PC-9 (cell line): ENCODE results near the gene MRPS18B. TPM values are rescaled to one million over a fixed set of nuclear protein-coding genes. Genes with fewer than 3 reads are reported as not detected.

Experiments used
- BruUV-seq: library from RNA; stranded (reverse); fragments of 400-500 nt; replicated peaks from 2 replicates; lab custom pipeline; 2021; lab: Mats Ljungman, UMichigan
- CTCF ChIA-PET: fragments of 300-600 bp; sonication (Branson Sonifier 250); formaldehyde crosslinking; loops from one replicate; lab custom pipeline; 2022; ENCODE audit warnings: antibody characterized with exemption; lab: Charles Lee
- POLR2A ChIA-PET: fragments of 300-600 bp; sonication (Branson Sonifier 250); formaldehyde crosslinking; loops from one replicate; lab custom pipeline; 2022; ENCODE audit warnings: antibody characterized with exemption; ENCODE audit not compliant: unreplicated experiment; lab: Charles Lee
- DNase-seq, 2 experiments: peaks; one replicate each; pipeline versions ENCODE4 v3.0.0 to v3.0.0-alpha.2; 2015 to 2022; ENCODE audit warnings: mixed read lengths in 1 of 2
- H2AFZ ChIP-seq: fragments of 200-600 bp; sonication (generic); 2 replicates; pipeline ENCODE4 v1.8.1; 2017; ENCODE audit warnings: antibody characterized with exemption
- H3F3A ChIP-seq: fragments of 200-600 bp; sonication (generic); 2 replicates; pipeline ENCODE4 v1.8.1; 2017; ENCODE audit warnings: antibody characterized with exemption, mild to moderate bottlenecking, low read depth; ENCODE audit not compliant: insufficient read depth
- H3K27ac ChIP-seq: fragments of 200-600 bp; sonication (generic); 2 replicates; pipeline ENCODE4 v1.6.1; 2016; ENCODE audit warnings: mixed run types
- H3K27me3 ChIP-seq: fragments of 200-600 bp; sonication (generic); 2 replicates; pipeline ENCODE4 v1.6.1; 2016; ENCODE audit warnings: low read depth, mixed run types; ENCODE audit not compliant: insufficient read depth
- H3K36me3 ChIP-seq: fragments of 200-600 bp; sonication (generic); 2 replicates; pipeline ENCODE4 v1.6.1; 2016; ENCODE audit warnings: low read depth, mixed run types
- H3K4me1 ChIP-seq: fragments of 200-600 bp; sonication (generic); replicated peaks from 2 replicates; pipeline ENCODE4 v1.6.1; 2016; ENCODE audit warnings: mixed run types; ENCODE audit not compliant: insufficient read depth
- H3K4me2 ChIP-seq: fragments of 200-600 bp; sonication (generic); 2 replicates; pipeline ENCODE4 v1.6.1; 2017; ENCODE audit warnings: mixed run types
- H3K4me3 ChIP-seq: fragments of 200-600 bp; sonication (generic); 2 replicates; pipeline ENCODE4 v1.6.1; 2016; ENCODE audit warnings: mixed run types
- H3K79me2 ChIP-seq: fragments of 200-600 bp; sonication (generic); 2 replicates; pipeline ENCODE4 v1.6.1; 2017; ENCODE audit warnings: low read depth, mixed run types
- H3K9me2 ChIP-seq: fragments of 200-600 bp; sonication (generic); 2 replicates; pipeline ENCODE4 v1.8.1; 2017; ENCODE audit warnings: mild to moderate bottlenecking; ENCODE audit not compliant: insufficient read depth
- H3K9me3 ChIP-seq: fragments of 200-600 bp; sonication (generic); 2 replicates; pipeline ENCODE4 v1.8.1; 2016; ENCODE audit warnings: low read depth; ENCODE audit not compliant: insufficient read depth
- H4K20me1 ChIP-seq: fragments of 200-600 bp; sonication (generic); 2 replicates; pipeline ENCODE4 v1.8.1; 2017; ENCODE audit not compliant: insufficient read depth
- EZH2 ChIP-seq: fragments of 200-600 bp; sonication (generic); IDR thresholded peaks from 2 replicates; pipeline ENCODE4 v1.8.0; 2017; ENCODE audit warnings: antibody characterized with exemption, low read depth
- intact Hi-C: fragments of 100-400 bp; cut with micrococcal nuclease; formaldehyde crosslinking; loops from one replicate; pipeline ENCODE4 v1.10.0; 2022; ENCODE audit not compliant: unreplicated experiment
- total RNA-seq: library from RNA; stranded (reverse); gene quantifications from 2 replicates; pipeline ENCODE4 v1.2.3, GENCODE V29; 2021
- TF ChIP-seq, protein P1 (sequence below): fragments of 200-600 bp; sonication (generic); conservative IDR thresholded peaks from 2 replicates; pipeline ENCODE4 v1.6.1; 2017; ENCODE audit warnings: mixed run types, antibody characterized with exemption, mild to moderate bottlenecking, moderate library complexity

Gene MRPS18B
- total RNA-seq, 1 experiment from 2014 or later: 86.8 TPM

DNA sequence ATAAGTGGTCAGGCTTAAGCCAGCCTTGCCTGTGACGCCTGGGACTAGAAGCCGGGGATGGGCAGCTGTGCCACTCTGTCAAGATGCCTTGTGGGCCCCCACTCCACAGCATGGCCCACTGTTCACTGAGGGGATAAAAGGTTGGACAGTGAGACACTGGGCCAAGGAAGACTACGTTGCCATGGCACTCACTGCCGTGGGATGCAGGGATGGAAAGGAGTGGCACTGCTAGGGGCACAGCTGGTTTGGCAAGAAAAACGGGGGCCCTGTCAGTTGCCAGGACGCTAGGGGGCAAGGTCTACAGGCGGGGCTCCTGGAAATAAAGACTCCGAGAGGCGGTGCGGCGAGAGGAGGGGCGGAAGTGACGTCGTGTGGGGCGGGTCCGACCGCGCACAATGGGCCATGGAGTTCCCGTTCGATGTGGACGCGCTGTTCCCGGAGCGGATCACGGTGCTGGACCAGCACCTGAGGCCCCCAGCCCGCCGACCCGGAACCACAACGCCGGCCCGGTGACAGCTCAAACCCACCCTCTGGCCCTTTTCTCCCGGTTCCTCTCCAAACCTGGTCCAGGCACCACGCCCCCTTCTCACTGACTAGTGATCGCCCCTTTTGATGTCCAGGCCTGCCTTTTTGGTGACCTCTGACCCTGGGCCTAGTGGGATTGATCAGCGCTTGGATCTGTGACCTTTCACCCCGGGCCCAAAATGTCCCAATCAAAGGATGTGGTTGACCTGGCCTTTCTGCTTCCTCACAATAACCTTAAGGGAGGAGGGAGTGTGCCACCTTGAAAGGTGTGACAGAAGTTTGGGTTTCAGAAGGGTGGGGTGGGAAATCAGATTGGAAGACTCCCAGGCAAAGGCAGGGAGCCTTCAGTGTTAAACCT, 9.1 kb downstream of the MRPS18B start, which contains the start of gene ATAT1:
ATAT1 (plus strand) TSS at position 391 of the 883 bp plus-strand sequence.
- H3K27me3 ChIP-seq: no peaks in the 10 kb centered on the region
- peak; percentile 75 to 90 for DNase-seq

DNA sequence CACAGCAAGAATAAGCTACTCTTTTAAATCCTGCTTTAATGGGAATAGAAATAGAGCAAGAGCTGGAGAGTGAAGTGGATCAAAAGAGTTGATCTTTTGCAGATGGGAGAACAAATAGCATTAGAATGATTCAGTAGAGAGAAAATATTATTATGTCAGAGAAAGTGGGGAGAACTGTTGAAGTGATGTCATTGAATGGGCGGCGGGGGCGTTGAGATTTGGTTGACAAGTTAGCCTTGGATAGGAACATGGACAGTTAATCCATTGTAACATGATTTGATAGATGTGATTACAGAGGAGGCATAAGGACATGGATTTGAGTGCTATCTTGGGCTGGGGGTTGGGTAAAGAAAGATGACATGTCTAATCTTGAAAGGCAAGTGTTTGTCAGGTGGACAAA, 18.2 kb downstream of the MRPS18B start:
- no peak overlapping the region for H2AFZ ChIP-seq
- no peaks in the 10 kb centered on the region for H3K9me2 ChIP-seq
- CTCF ChIA-PET: no interaction called here
- intact Hi-C loops: no loop called here
- no peak overlapping the region for H3K27ac ChIP-seq
- no TSS peak for BruUV-seq
- peaks cover 6% of the 10 kb centered on the region for H3F3A ChIP-seq
- H3K27me3 ChIP-seq: no peaks in the 10 kb centered on the region
- H3K4me3 ChIP-seq: no peak overlapping the region
- no peaks in the 10 kb centered on the region for H3K9me3 ChIP-seq
- TF ChIP-seq EZH2: no peak
- TF ChIP-seq, protein P1, sequence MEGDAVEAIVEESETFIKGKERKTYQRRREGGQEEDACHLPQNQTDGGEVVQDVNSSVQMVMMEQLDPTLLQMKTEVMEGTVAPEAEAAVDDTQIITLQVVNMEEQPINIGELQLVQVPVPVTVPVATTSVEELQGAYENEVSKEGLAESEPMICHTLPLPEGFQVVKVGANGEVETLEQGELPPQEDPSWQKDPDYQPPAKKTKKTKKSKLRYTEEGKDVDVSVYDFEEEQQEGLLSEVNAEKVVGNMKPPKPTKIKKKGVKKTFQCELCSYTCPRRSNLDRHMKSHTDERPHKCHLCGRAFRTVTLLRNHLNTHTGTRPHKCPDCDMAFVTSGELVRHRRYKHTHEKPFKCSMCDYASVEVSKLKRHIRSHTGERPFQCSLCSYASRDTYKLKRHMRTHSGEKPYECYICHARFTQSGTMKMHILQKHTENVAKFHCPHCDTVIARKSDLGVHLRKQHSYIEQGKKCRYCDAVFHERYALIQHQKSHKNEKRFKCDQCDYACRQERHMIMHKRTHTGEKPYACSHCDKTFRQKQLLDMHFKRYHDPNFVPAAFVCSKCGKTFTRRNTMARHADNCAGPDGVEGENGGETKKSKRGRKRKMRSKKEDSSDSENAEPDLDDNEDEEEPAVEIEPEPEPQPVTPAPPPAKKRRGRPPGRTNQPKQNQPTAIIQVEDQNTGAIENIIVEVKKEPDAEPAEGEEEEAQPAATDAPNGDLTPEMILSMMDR: no peak
- H4K20me1 ChIP-seq: no peaks in the 10 kb centered on the region
- H3K4me1 ChIP-seq: no peaks in the 10 kb centered on the region
- no peak for DNase-seq
- H3K4me2 ChIP-seq: no peak overlapping the region
- H3K79me2 ChIP-seq: no peaks in the 10 kb centered on the region
- H3K36me3 ChIP-seq: peaks cover 4% of the 10 kb centered on the region; the same call in 1 of the 2 replicates
- POLR2A ChIA-PET: interaction anchor here (0.7 kb wide), 1 partner anchor 350 kb away, joined by 35 read pairs; no protein-coding TSS in a partner anchor

More for the DNA sequence above, 9.1 kb downstream of the MRPS18B start, which contains the start of gene ATAT1:
- BruUV-seq: TSS peak; percentile 47
- intact Hi-C loops: loop anchor here (1.0 kb wide), 1 partner anchor 96 kb away; no protein-coding TSS in a partner anchor
- Histone ChIP-seq H3K4me2 (peak within 1 kb of the TSS; percentile 79), H3K79me2 (no peaks in the 10 kb centered on the region), H4K20me1 (peaks cover 5% of the 10 kb centered on the region), H3K4me3 (peak within 1 kb of the TSS; percentile 86), H3F3A (peaks cover 39% of the 10 kb centered on the region), H3K4me1 (no peaks in the 10 kb centered on the region; the same call in 1 of the 2 replicates), H3K9me3 (no peaks in the 10 kb centered on the region), H3K27ac (peak within 1 kb of the TSS; percentile 66), H2AFZ (peak within 1 kb of the TSS; percentile 86), H3K9me2 (no peaks in the 10 kb centered on the region), H3K36me3 (peaks cover 18% of the 10 kb centered on the region)
- ChIA-PET POLR2A (no interaction called here), CTCF (interaction anchor here (0.6 kb wide), 1 partner anchor 153 kb away, joined by 3 read pairs; no protein-coding TSS in a partner anchor)
- no peak for TF ChIP-seq EZH2
- TF ChIP-seq, protein P1: no peak; the same call in 1 of the 2 replicates

DNA sequence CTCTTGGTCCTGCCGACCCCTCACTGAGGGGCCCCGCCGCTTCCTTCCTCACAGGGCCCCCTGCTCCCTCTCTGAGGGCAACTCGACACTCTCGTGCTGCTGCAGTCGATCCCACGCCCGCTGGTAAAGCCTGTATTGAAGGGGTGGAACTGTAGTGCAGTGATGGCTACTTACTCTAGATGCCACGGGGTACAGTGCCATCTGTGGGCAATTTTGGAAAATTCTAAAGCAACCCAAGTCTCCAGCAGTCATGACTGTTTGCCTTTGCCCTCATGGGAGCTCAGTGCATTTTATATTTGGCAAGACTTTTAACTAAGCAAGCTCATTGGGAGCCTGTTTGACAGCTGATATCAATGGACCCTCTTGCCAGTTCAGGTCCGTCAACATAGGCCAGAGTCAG, 22.8 kb downstream of the MRPS18B start:
- intact Hi-C loops: no loop called here
- H3K4me3 ChIP-seq: no peak overlapping the region
- H3F3A ChIP-seq: peaks cover 4% of the 10 kb centered on the region
- ChIA-PET CTCF (no interaction called here), POLR2A (interaction anchor here (0.7 kb wide), 1 partner anchor 474 kb away, joined by 7 read pairs; no protein-coding TSS in a partner anchor)
- H3K4me2 ChIP-seq: no peak overlapping the region
- no peak overlapping the region for H2AFZ ChIP-seq
- H3K27me3 ChIP-seq: no peaks in the 10 kb centered on the region
- H3K36me3 ChIP-seq: peaks cover 4% of the 10 kb centered on the region; the same call in 1 of the 2 replicates
- H3K9me3 ChIP-seq: no peaks in the 10 kb centered on the region
- no peak for TF ChIP-seq EZH2
- TF ChIP-seq, protein P1: no peak; the same call in 1 of the 2 replicates
- H3K79me2 ChIP-seq: no peaks in the 10 kb centered on the region
- H3K27ac ChIP-seq: no peak overlapping the region
- DNase-seq: no peak
- H3K4me1 ChIP-seq: no peaks in the 10 kb centered on the region
- no peaks in the 10 kb centered on the region; the same call in 1 of the 2 replicates for H4K20me1 ChIP-seq
- BruUV-seq: no TSS peak
- H3K9me2 ChIP-seq: no peaks in the 10 kb centered on the region
